ENCODE measurements around the gene MTTP.

Gene MTTP

GRCh38 chr4:99640676-99641075, 66.1 kb downstream of the MTTP start:
- DNase-seq (ENCODE audit: low read depth in 1 of 2, low spot score in 1 of 2): no peak

- DNase-seq (ENCODE audit: low read depth in 1 of 2, low spot score in 1 of 2): no peak
Measured at GRCh38 chr4:99642725-99643489, 68.3 kb downstream of the MTTP start.

DNA sequence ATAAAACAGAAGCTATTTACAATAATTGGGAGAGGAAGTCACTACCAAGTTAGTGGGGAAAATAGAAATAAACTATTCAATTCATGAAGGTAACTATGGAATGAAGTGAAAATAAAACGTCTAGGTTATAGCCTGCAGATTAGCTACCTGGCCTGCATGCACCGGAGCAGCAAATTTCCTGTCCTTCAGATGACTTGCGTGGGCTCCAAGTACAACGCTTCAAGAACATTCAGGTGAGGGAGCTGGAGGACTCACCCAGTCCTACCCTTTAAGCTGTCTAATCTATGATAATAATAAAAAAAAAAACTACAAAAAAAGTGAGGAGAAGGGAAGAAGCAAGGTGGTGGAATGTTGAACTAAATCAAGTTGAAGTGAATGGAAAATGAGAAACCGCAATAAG, 69.8 kb downstream of the MTTP start:
- no peak for DNase-seq (ENCODE audit: low read depth in 1 of 2, low spot score in 1 of 2)

DNA sequence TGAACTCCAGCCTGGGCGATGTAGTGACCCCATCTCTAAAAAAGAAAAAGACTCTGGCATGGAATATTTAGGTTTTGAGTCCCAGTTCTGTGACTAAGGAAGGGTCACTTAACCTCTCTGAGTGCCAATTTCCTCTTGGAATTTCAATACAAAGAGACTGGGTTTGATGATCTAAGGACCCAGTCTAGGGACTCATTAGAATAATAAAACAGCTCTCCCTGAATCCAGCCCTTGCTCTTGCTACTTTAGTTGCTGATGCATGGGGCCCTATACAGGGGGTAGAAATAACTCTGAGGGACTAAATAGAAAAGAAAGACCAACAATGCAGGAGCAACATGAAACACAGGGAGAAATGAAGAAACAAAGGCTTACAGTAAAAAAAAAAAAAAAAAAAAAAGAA, 70.4 kb downstream of the MTTP start:
- DNase-seq (ENCODE audit: low read depth in 1 of 2, low spot score in 1 of 2): no peak

- no peak for DNase-seq (ENCODE audit: low read depth in 1 of 2, low spot score in 1 of 2)
Measured at GRCh38 chr4:99645638-99646037, 71.0 kb downstream of the MTTP start.

- DNase-seq (ENCODE audit: low read depth in 1 of 2, low spot score in 1 of 2): no peak
Measured at GRCh38 chr4:99647071-99647470, 72.4 kb downstream of the MTTP start.

DNA sequence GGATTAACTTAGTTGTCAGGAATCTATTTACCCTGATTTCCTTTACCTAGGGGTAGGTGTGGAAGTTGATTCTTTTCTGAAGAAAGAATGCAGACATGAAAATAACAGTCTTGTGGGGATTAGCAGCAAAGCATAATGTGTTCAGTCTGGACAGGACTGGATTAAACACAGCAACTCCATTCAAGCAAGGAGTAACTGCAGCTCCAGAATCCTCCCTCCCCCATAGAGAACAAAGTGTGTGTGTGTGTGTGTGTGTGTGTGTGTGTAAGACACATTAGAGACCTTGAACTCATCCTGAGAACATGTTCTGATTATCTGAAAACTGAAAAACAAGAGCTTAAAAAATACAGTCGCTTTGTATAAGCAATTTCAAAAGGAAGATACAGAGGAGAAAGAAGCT, 73.7 kb downstream of the MTTP start:
- DNase-seq (ENCODE audit: low read depth in 1 of 2, low spot score in 1 of 2): no peak

DNA sequence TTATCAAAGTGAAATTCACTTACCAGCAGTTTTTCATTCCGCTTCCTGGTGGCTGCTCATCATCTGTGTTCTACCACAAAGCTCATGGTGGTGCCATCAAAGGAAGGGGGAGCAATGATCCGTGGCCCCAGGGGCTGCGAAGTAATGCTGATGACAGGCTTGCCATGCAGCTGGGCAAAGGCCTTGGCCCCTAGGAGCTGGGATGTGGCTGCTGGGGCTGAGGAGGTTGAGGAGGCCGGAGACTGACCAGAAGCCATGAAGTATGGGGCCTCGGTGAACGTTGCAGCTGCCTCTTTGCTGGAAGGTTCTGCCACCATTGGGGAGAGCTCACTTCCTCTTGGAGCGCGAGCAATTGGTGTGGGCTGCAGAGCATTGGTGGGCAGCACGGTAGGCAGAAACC, 74.6 kb downstream of the MTTP start:
- no peak for DNase-seq (ENCODE audit: low read depth in 1 of 2, low spot score in 1 of 2)

- DNase-seq (ENCODE audit: low read depth in 1 of 2, low spot score in 1 of 2): no peak
Measured at GRCh38 chr4:99649778-99650177, 75.2 kb downstream of the MTTP start.

DNA sequence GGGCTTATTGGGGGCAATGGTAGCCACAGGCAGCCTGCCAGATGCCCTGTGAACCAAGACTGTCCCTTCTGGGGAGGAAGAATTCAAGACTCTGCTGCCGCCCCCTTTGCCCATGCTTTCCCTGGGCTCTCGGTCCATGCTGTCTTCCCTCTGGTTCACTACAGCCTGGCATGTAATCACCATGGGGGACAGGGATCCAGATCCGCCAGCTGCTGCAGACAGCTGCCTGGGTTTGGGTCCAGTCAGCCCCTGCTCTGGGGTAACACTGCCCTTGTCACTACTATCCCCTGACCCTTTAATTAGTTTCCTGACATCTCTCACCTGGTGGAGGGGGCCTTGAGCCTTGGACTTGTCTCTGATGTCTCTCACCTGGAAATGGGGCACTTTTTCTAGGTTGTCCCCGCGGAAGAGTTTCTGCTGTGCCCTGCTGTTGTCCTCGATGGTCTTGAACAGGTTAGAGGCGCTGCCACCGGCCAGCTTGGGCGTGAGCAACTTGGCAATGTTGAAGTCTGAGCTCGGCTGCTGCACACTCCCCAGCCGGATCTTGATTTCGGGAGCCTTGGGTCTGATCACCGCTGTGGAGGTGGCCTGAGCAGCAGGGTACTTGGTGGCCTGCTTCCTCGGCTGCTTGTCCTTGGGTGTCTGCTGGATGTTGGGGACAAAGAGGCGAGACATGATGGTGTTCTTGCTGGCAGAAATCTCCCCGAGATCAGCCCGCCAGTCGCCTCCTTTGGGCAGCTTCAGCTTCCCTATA, 76.6 kb downstream of the MTTP start:
- DNase-seq (ENCODE audit: low read depth in 1 of 2, low spot score in 1 of 2): no peak

- no peak for DNase-seq (ENCODE audit: low read depth in 1 of 2, low spot score in 1 of 2)
Measured at GRCh38 chr4:99651811-99652485, 77.3 kb downstream of the MTTP start.

DNA sequence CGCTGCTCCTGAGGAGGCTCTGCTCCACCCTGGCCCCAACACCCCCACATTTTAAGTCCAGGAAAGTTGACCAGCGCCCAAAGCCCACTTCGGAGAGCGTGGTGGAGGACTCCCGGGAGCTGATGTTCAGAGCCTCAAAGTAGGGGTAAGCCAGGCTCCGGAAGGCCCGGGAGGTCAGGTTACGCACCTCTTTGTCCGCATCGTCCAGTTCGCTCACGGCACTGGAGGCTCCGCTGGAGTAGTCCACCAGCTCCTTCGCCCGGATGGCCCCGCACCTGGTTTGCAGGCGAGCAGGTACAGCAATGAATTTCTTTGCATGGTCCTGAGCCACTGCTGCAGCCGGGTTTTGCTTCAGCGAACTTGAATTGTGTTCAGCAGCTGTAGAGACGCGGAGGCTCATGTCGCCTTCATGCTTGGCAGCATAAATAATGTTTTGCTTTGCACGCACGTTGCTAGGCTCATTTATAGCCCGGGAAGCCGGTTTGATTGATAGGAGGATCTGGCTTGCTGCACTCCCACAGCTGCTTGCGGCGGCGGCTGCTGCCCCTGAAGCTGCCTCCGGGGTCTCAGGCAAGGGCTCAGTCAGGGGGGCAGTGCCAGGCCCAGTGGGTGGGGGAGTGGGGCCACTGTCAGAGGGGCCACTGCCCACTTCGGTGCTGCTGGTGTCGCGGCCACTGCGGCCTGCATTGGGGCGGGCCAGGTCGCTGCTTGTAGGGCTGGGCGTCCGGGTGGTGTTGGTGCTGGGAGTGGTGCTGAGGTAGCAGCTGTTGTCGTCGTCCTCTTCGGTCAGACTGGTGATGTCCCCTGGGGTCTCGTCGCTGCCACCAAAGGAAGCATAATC, 78.2 kb downstream of the MTTP start:
- DNase-seq (ENCODE audit: low read depth in 1 of 2, low spot score in 1 of 2): no peak

GRCh38 chr4:99653916-99654315, 79.3 kb downstream of the MTTP start:
- DNase-seq (ENCODE audit: low read depth in 1 of 2, low spot score in 1 of 2): no peak

DNA sequence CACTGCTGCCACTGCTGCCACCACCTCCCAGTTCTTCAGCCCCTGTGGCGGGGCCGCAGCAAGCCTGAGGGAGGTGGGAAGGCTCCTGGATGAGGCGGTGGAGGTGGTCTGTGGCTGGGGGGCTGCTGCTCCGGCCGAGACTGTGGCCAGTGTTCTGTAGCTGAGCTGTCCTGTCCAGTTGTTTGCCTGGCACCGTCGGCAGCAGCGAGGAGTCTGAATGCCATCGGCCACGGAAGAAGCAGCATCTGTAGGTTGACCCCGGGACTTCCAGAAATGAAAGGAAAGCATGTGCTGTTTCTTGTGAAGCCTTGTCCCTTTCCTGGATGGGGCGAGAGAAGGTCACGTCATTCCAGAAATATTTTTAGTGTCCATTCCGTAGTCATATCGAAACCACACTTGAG, 79.7 kb downstream of the MTTP start:
- DNase-seq (ENCODE audit: low read depth in 1 of 2, low spot score in 1 of 2): no peak

DNA sequence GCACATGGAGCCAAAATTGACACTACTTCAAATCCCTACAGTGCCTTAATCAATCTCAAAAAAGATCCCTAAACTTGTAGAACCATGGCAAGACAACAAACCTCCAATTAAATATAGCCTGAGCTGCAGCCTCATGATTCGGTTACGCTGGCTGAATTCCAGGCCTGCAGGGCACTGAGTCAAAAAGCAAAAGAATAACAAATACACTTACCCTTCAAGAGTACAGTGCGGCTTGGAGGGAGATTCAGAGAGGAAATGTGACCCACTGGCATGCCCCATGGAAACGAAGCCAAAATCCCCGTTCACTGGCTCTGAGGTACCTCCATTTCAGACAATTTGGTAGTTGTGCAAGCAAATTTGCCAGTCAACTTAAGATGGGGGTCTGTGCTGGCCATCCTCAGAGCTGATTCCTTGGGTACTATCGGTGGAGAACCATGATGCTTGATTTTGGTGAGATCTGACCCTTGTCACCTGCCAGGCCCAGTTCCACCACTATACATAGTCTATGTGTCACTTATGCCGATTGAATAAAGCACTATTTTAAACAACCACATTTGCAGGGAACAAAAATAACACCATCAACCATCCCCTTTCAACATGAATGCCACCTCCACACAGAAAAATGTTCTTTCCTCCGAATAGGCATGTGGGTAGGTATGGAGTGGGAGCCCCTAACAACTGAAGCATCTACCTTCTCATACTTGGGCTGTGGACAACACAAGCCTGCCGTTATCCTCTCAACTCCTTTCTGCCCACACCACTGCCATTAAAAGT, 80.9 kb downstream of the MTTP start:
- no peak for DNase-seq (ENCODE audit: low read depth in 1 of 2, low spot score in 1 of 2)

DNA sequence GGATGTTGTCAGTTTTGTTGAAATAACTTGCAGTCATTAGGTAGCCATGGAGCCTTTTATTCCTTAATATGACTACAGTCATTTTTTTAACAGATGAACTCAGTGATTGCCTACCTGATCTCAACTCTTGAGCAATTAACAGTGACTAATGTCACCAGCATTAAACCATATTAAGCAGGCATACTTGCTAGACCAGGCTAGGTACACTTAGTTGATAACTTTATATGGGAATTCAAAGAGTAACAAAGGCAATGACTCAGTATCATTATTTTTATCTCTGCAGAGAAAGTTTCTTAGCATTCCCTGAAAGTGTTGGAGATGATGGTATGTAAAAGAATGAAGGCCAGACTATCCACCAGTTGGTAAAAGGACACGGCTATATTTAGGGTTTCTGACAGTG, 83.2 kb downstream of the MTTP start, which contains the start of gene C4orf54:
TSS of gene C4orf54 (minus strand) at position 31 of the 400 bp plus-strand sequence. CDS start 3,180 bp downstream, outside the sequence.
- DNase-seq (ENCODE audit: low read depth in 1 of 2, low spot score in 1 of 2): no peak

DNA sequence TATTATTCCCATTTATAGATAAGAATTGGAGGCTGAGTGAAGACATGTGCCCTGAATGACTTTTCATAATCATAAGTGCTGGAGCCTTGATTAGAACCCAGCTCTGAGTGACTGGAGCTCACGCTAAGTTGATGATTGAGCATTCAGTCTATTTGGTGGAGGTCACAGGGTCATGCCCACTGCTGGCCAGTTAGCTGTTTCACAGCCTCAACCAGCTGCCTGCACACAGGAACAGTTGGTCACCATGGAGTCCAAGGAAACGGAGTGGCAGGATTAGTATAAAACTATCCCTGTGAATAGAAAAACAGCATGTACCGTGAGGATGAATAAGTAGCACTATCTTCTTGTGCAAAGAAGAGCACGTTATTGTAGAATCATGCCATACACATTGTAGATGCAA, 84.0 kb downstream of the MTTP start:
- DNase-seq (ENCODE audit: low read depth in 1 of 2, low spot score in 1 of 2): no peak

- DNase-seq (ENCODE audit: low read depth in 1 of 2, low spot score in 1 of 2): no peak
Measured at GRCh38 chr4:99661907-99662306, 87.3 kb downstream of the MTTP start.

DNA sequence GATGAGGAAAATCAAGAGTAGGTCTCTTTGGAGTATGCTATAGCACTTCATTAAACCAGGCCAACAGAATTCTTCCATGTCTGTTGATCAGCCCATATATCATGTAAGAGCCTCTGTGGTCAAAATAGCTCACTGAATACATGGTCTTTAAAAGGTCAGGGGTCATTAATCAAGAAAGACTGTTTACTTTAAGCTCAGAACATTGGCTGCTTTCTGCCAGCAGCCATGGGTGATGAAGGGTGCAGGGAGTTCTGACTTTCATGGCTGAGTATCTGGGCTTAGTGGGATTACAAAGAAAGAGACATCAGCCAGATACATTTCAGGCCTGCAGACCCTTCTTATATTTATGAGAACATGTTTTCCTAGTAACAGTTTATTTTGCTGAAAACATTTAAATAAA, 90.1 kb downstream of the MTTP start:
- DNase-seq (ENCODE audit: low read depth in 1 of 2, low spot score in 1 of 2): no peak

DNA sequence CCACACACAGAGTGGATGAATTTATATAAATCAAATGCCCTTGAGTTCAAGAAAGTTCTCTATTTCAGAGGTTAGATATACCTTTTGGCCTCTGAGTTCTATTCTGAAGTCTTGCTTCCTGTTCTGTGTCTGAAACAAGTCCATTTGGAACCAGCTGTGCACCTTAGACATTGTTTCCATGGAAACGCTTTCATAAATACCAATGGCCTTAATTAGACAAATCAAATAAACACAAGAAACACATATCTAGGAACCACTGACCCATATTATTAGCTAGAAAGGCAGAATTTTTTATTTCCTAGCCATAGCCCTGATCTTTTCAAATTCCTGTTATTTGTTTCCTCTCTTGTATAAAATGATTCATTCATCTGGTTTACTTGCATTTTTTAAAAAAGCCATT, 91.4 kb downstream of the MTTP start:
- DNase-seq (ENCODE audit: low read depth in 1 of 2, low spot score in 1 of 2): no peak
